H1 (cell line): ENCODE results near the gene SLCO4C1. TPM values are rescaled to one million over a fixed set of nuclear protein-coding genes. Genes with fewer than 3 reads are reported as not detected.

Experiments used
- CTCF ChIA-PET: fragments of 300-600 bp; sonication (Branson Sonifier 250); formaldehyde crosslinking; loops from one replicate; lab custom pipeline; 2021; ENCODE audit not compliant: partially characterized antibody; lab: Charles Lee
- POLR2A ChIA-PET: fragments of 300-600 bp; sonication (Branson Sonifier 250); formaldehyde crosslinking; loops from one replicate; lab custom pipeline; 2021; ENCODE audit warnings: inconsistent platforms; ENCODE audit not compliant: partially characterized antibody; lab: Charles Lee
- DNase-seq, 2 experiments: peaks; one replicate each; pipeline versions ENCODE4 v3.0.0 to v3.0.0-alpha.2; 2010 to 2022; ENCODE audit warnings: low spot score in 2 of 2, low read depth in 1 of 2, mixed read lengths in 1 of 2
- FAIRE-seq: peaks from 2 replicates; lab custom pipeline; 2011; peaks lifted over from hg19 to GRCh38; lab: Jason Lieb, UNC
- H2AFZ ChIP-seq: 2 replicates; pipeline ENCODE4 v1.8.1; 2012; ENCODE audit warnings: low read length, inconsistent platforms
- H2AK5ac ChIP-seq: 2 replicates; pipeline ENCODE4 v1.6.1; 2013; ENCODE audit warnings: low read depth, low read length
- H2BK120ac ChIP-seq: replicated peaks from 2 replicates; pipeline ENCODE3; 2013; ENCODE audit warnings: low read depth, low read length, inconsistent platforms
- H2BK12ac ChIP-seq: 2 replicates; pipeline ENCODE4 v1.6.1; 2013; ENCODE audit warnings: low read depth, low read length
- H2BK15ac ChIP-seq: 2 replicates; pipeline ENCODE4 v1.6.1; 2013; ENCODE audit warnings: low read length
- H2BK20ac ChIP-seq: 2 replicates; pipeline ENCODE4 v1.6.1; 2013; ENCODE audit warnings: low read length
- H2BK5ac ChIP-seq: 2 replicates; pipeline ENCODE4 v1.6.1; 2013; ENCODE audit warnings: low read depth, low read length
- H3K14ac ChIP-seq: 2 replicates; pipeline ENCODE4 v1.6.1; 2013; ENCODE audit warnings: inconsistent platforms; ENCODE audit not compliant: insufficient read length
- H3K18ac ChIP-seq: 2 replicates; pipeline ENCODE4 v1.6.1; 2013; ENCODE audit warnings: low read length; ENCODE audit errors: extremely low read depth
- H3K23ac ChIP-seq: 2 replicates; pipeline ENCODE4 v1.6.1; 2013; ENCODE audit warnings: inconsistent platforms; ENCODE audit not compliant: insufficient read length
- H3K23me2 ChIP-seq: 2 replicates; pipeline ENCODE4 v1.6.1; 2013; ENCODE audit warnings: low read depth, low read length
- H3K27ac ChIP-seq: 2 replicates; pipeline ENCODE4 v1.6.1; 2011; ENCODE audit warnings: low read depth, low read length, inconsistent platforms
- H3K27me3 ChIP-seq, 4 experiments: replicated peaks in 1 of 4; 1 replicate in 1 of 4; 2 replicates in 3 of 4; pipeline versions ENCODE4 v1.6.1 to v1.8.1; 2011 to 2013; ENCODE audit warnings: low read length in 3 of 4, mild to moderate bottlenecking in 3 of 4, inconsistent platforms in 2 of 4, mixed read lengths in 2 of 4, moderate library complexity in 1 of 4; ENCODE audit not compliant: control insufficient read depth in 3 of 4, insufficient read depth in 3 of 4; ENCODE audit errors: extremely low read depth in 1 of 4
- H3K36me3 ChIP-seq, 4 experiments: 2 replicates each; pipeline versions ENCODE4 v1.6.1 to v1.8.1; 2011 to 2013; ENCODE audit warnings: mild to moderate bottlenecking in 4 of 4, low read length in 3 of 4, moderate library complexity in 2 of 4, control low read depth in 1 of 4, inconsistent platforms in 1 of 4; ENCODE audit not compliant: insufficient read depth in 4 of 4, control insufficient read depth in 2 of 4
- H3K4ac ChIP-seq: replicated peaks from 2 replicates; pipeline ENCODE3; 2013; ENCODE audit warnings: low read length, low read depth, mixed read lengths, inconsistent platforms; ENCODE audit not compliant: insufficient read length
- H3K4me1 ChIP-seq, 4 experiments: replicated peaks in 1 of 4; 1 replicate in 1 of 4; 2 replicates in 3 of 4; pipeline versions ENCODE4 v1.6.1 to v1.8.1; 2011 to 2013; ENCODE audit warnings: low read length in 3 of 4, inconsistent platforms in 2 of 4, mixed read lengths in 1 of 4; ENCODE audit not compliant: insufficient read depth in 4 of 4, control insufficient read depth in 3 of 4
- H3K4me2 ChIP-seq, 2 experiments: 2 replicates each; pipeline versions ENCODE4 v1.6.1 to v1.8.1; 2011 to 2013; ENCODE audit warnings: low read depth in 2 of 2, low read length in 2 of 2, control low read depth in 1 of 2, inconsistent platforms in 1 of 2, mild to moderate bottlenecking in 1 of 2; ENCODE audit not compliant: insufficient read depth in 1 of 2
- H3K4me3 ChIP-seq, 4 experiments: fragments of 200-600, 300-600 bp in 1 of 4; sonication (generic), shearing (Covaris generic), sonication (Bioruptor Twin) in 1 of 4; 2 replicates each; pipeline versions ENCODE4 v1.5.1 to v1.8.1; 2011 to 2016; ENCODE audit warnings: low read length in 4 of 4, low read depth in 3 of 4, control low read depth in 2 of 4, inconsistent platforms in 2 of 4, mild to moderate bottlenecking in 2 of 4, mixed read lengths in 1 of 4, moderate library complexity in 1 of 4; ENCODE audit not compliant: insufficient read depth in 2 of 4; ENCODE audit errors: extremely low read depth in 1 of 4
- H3K56ac ChIP-seq: replicated peaks from 2 replicates; pipeline ENCODE3; 2013; ENCODE audit warnings: low read depth, mild to moderate bottlenecking, mixed read lengths, low read length, inconsistent platforms; ENCODE audit not compliant: insufficient read length
- H3K79me1 ChIP-seq: 2 replicates; pipeline ENCODE4 v1.6.1; 2013; ENCODE audit warnings: low read depth, low read length, control low read depth
- H3K79me2 ChIP-seq, 2 experiments: 2 replicates each; pipeline versions ENCODE4 v1.6.1 to v1.8.1; 2012 to 2013; ENCODE audit warnings: low read length in 2 of 2, mild to moderate bottlenecking in 2 of 2, inconsistent platforms in 1 of 2; ENCODE audit not compliant: insufficient read depth in 2 of 2, control insufficient read depth in 1 of 2
- H3K9ac ChIP-seq, 4 experiments: replicated peaks in 1 of 4; 1 replicate in 1 of 4; 2 replicates in 3 of 4; pipeline versions ENCODE4 v1.6.1 to v1.8.1; 2011 to 2013; ENCODE audit warnings: low read depth in 3 of 4, low read length in 3 of 4, control low read depth in 2 of 4, mild to moderate bottlenecking in 2 of 4, moderate library complexity in 2 of 4, inconsistent platforms in 1 of 4; ENCODE audit errors: extremely low read depth in 1 of 4
- H3K9me3 ChIP-seq, 2 experiments: 2 replicates each; pipeline versions ENCODE4 v1.6.1 to v1.8.1; 2012 to 2013; ENCODE audit warnings: mild to moderate bottlenecking in 2 of 2, moderate library complexity in 2 of 2, control low read depth in 1 of 2, inconsistent platforms in 1 of 2, low read depth in 1 of 2, low read length in 1 of 2, mixed read lengths in 1 of 2; ENCODE audit not compliant: insufficient read depth in 2 of 2
- H4K20me1 ChIP-seq, 2 experiments: replicated peaks in 1 of 2; 2 replicates each; pipeline versions ENCODE3 to v1.8.1; 2011 to 2013; ENCODE audit warnings: inconsistent platforms in 2 of 2, low read length in 2 of 2, mild to moderate bottlenecking in 1 of 2; ENCODE audit not compliant: insufficient read depth in 2 of 2, control insufficient read depth in 1 of 2
- H4K5ac ChIP-seq: 2 replicates; pipeline ENCODE4 v1.6.1; 2013; ENCODE audit warnings: low read length, low read depth, mixed read lengths, inconsistent platforms; ENCODE audit not compliant: insufficient read length
- H4K8ac ChIP-seq: 2 replicates; pipeline ENCODE4 v1.8.0; 2013; ENCODE audit warnings: mild to moderate bottlenecking, moderate library complexity, low read length, inconsistent platforms; ENCODE audit not compliant: insufficient read depth; ENCODE audit errors: extremely low read depth
- H4K91ac ChIP-seq: replicated peaks from 2 replicates; pipeline ENCODE3; 2013; ENCODE audit warnings: low read length, mixed read lengths, inconsistent platforms; ENCODE audit not compliant: insufficient read length
- WGBS, 2 experiments: shearing (Covaris generic) in 1 of 2; methylation state at CpG; one replicate each; pipeline versions ENCODE4 v1.1.6 to v1.1.7; 2013 to 2015; ENCODE audit warnings: low lambda C conversion rate in 2 of 2, mixed read lengths in 2 of 2, inconsistent platforms in 1 of 2, low coverage in 1 of 2, missing lambda C conversion rate in 1 of 2; ENCODE audit not compliant: insufficient replicate concordance in 2 of 2, insufficient coverage in 1 of 2, insufficient read length in 1 of 2; ENCODE audit errors: extremely low coverage in 1 of 2, missing lambda C conversion rate in 1 of 2; 5-methylcytosine and 5-hydroxymethylcytosine counted together
- polyA plus RNA-seq, 7 experiments: library from polyadenylated mRNA; depleted of rRNA in 3 of 7; stranded (reverse) in 5 of 7; unstranded in 2 of 7; fragments of >200 nt in 5 of 7; fragments of 200-250 nt in 2 of 7; gene quantifications; 1 replicate in 5 of 7; 2 replicates in 1 of 7; 4 replicates in 1 of 7; pipeline versions ENCODE4 v1.2.1 to v1.2.3, GENCODE V29; 2011 to 2013; ENCODE audit warnings: missing spikeins in 2 of 7, mixed read lengths in 2 of 7
- total RNA-seq: library from RNA; stranded (reverse); fragmentation: NEBNext Ultra II Directional; extraction: Animal tissue kit (Norgen Biotek cat#: 25700); gene quantifications from 2 replicates; pipeline ENCODE4 v1.2.1, GENCODE V29; 2021

SLCO4C1 gene
- total and polyA plus RNA-seq, 2 of the 8 experiments (the other 6 are each of a cell fraction or from before 2014, with no cell fraction given): 1.3 to 4.9 TPM

- no peaks in the 10 kb centered on the region for H3K79me2 ChIP-seq
- no peak overlapping the region for H2BK12ac ChIP-seq
- no peak overlapping the region for H4K5ac ChIP-seq
- H3K4ac ChIP-seq: no peak overlapping the region
- peaks cover 0 to 7% (median 2%) of the 10 kb centered on the region in 4 experiments; a peak in 2 of 7 replicates for H3K4me1 ChIP-seq
- H4K8ac ChIP-seq: no peak overlapping the region
- no peak overlapping the region for H2AK5ac ChIP-seq
- H3K4me2 ChIP-seq: no peak overlapping the region
- FAIRE-seq (no peak), DNase-seq (no peak)
- CTCF ChIA-PET: interaction anchor here (1.0 kb wide), 1 partner anchor 347 kb away, joined by 4 read pairs; no protein-coding TSS in a partner anchor
- no peaks in the 10 kb centered on the region for H4K20me1 ChIP-seq
- WGBS, 2 experiments: 89% methylated on average over 3 of the region's 3 CpGs; no CpG with 5 or more reads in 1 of the 2 experiments
- no peak overlapping the region for H2BK20ac ChIP-seq
- no peaks in the 10 kb centered on the region for H3K79me1 ChIP-seq
- no peaks in the 10 kb centered on the region for H3K36me3 ChIP-seq
- H3K27me3 ChIP-seq: peaks cover 0 to 3% (median 0%) of the 10 kb centered on the region in 4 experiments; a peak in 2 of 7 replicates
- H2BK15ac ChIP-seq: no peak overlapping the region
- no peak overlapping the region for H4K91ac ChIP-seq
- H3K9me3 ChIP-seq: no peaks in the 10 kb centered on the region
- no peak overlapping the region for H3K18ac ChIP-seq
- no peak overlapping the region for H3K9ac ChIP-seq
- H2BK120ac ChIP-seq: no peak overlapping the region
- H3K14ac ChIP-seq: no peak overlapping the region
- H3K23ac ChIP-seq: no peak overlapping the region
- POLR2A ChIA-PET: no interaction called here
- H2BK5ac ChIP-seq: no peak overlapping the region
- H3K23me2 ChIP-seq: peaks cover 2% of the 10 kb centered on the region; the same call in 1 of the 2 replicates
- no peak overlapping the region for H3K4me3 ChIP-seq
- no peak overlapping the region for H2AFZ ChIP-seq
- no peak overlapping the region for H3K56ac ChIP-seq
- no peak overlapping the region for H3K27ac ChIP-seq
Measured at GRCh38 chr5:102290004-102290403, 6.1 kb downstream of the SLCO4C1 start.
